A673 (cell line): ENCODE data around the gene ZNRF2.

Experiments used
- CTCF ChIP-seq: fragments of 300-800, 200-600 bp; sonication (generic); conservative IDR thresholded peaks from 2 replicates; pipeline ENCODE4 v1.5.1; 2017; ENCODE audit warnings: low read depth, mild to moderate bottlenecking, antibody characterized with exemption, low read length, moderate library complexity, mixed read lengths
- EZH2 ChIP-seq: fragments of 200-600 bp; sonication (generic); IDR thresholded peaks from 2 replicates; pipeline ENCODE4 v1.6.1; 2017; ENCODE audit warnings: borderline replicate concordance, low read depth, mild to moderate bottlenecking, mixed read lengths, antibody characterized with exemption, low read length; ENCODE audit not compliant: poor library complexity, severe bottlenecking

- TF ChIP-seq CTCF (no peak), EZH2 (no peak)
These were observed 20.3 kb upstream of the ZNRF2 start for GRCh38 chr7:30264052-30264451.
